Thyroid gland (tissue), 4 donors: ENCODE data around the gene PDE1C.

Experiments
- POLR2A ChIP-seq, 2 donors: fragments of 450-650 bp; IDR thresholded peaks; one replicate each; pipeline ENCODE4 v1.6.1; 2017; ENCODE audit warnings: antibody characterized with exemption in 2 of 2, mild to moderate bottlenecking in 2 of 2, moderate library complexity in 1 of 2
- TF ChIP-seq, protein P1 (sequence below), 6 experiments: fragments of 200-600 bp in 3 of 6; fragments of 450-650 bp in 3 of 6; sonication (generic) in 3 of 6; IDR thresholded peaks; one replicate each; pipeline ENCODE4 v1.5.1; 2016 to 2019; ENCODE audit warnings: antibody characterized with exemption in 6 of 6, mild to moderate bottlenecking in 2 of 6, inconsistent platforms in 1 of 6, moderate library complexity in 1 of 6

DNA sequence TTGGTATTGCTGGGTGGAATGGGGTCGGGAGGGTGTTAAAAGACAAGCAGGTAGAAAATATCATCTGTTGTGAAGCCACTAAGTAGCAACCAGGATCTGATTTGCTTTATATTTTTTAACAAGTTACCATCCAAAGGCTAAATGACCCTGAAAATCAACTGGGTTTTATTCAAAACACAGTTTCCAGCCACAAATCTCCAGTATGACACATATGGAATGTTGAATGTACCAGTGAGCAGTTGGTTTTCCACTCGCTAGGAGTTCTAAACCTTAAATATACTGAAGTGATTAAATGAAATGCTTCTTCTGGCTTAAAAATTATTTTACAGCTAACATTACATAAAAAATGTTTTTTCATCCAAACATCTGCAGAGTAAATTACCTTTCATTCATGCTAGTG is 112.5 kb downstream of the PDE1C start:
- TF ChIP-seq, protein P1, sequence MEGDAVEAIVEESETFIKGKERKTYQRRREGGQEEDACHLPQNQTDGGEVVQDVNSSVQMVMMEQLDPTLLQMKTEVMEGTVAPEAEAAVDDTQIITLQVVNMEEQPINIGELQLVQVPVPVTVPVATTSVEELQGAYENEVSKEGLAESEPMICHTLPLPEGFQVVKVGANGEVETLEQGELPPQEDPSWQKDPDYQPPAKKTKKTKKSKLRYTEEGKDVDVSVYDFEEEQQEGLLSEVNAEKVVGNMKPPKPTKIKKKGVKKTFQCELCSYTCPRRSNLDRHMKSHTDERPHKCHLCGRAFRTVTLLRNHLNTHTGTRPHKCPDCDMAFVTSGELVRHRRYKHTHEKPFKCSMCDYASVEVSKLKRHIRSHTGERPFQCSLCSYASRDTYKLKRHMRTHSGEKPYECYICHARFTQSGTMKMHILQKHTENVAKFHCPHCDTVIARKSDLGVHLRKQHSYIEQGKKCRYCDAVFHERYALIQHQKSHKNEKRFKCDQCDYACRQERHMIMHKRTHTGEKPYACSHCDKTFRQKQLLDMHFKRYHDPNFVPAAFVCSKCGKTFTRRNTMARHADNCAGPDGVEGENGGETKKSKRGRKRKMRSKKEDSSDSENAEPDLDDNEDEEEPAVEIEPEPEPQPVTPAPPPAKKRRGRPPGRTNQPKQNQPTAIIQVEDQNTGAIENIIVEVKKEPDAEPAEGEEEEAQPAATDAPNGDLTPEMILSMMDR (IDR thresholded peaks at IDR 0.05) = no peak
- no peak for TF ChIP-seq POLR2A (IDR thresholded peaks at IDR 0.05)
